Glutamatergic neuron (in vitro differentiated cells): ENCODE data around the gene FILIP1L. TPM values are rescaled to one million over a fixed set of nuclear protein-coding genes. Genes with fewer than 3 reads are reported as not detected.

Experiments used
- DNase-seq: peaks from one replicate; pipeline ENCODE4 v3.0.0; 2022
- H3K27ac Mint-ChIP-seq: one replicate; pipeline ENCODE4 v1.8.0; 2020; ENCODE audit warnings: mild to moderate bottlenecking, mixed read lengths, inconsistent platforms; ENCODE audit not compliant: unreplicated experiment
- H3K27me3 Mint-ChIP-seq: one replicate; pipeline ENCODE4 v1.8.0; 2020; ENCODE audit warnings: mild to moderate bottlenecking, moderate library complexity, mixed read lengths, inconsistent platforms; ENCODE audit not compliant: unreplicated experiment
- H3K36me3 Mint-ChIP-seq: one replicate; pipeline ENCODE4 v1.8.0; 2020; ENCODE audit warnings: mild to moderate bottlenecking, mixed read lengths, inconsistent platforms; ENCODE audit not compliant: unreplicated experiment
- H3K4me1 Mint-ChIP-seq: one replicate; pipeline ENCODE4 v1.8.0; 2020; ENCODE audit warnings: mild to moderate bottlenecking, low read depth, mixed read lengths, inconsistent platforms; ENCODE audit not compliant: unreplicated experiment
- H3K4me3 Mint-ChIP-seq: one replicate; pipeline ENCODE4 v1.8.0; 2020; ENCODE audit warnings: mild to moderate bottlenecking, mixed read lengths, inconsistent platforms; ENCODE audit not compliant: unreplicated experiment
- H3K9me3 Mint-ChIP-seq: one replicate; pipeline ENCODE4 v1.8.0; 2020; ENCODE audit warnings: mild to moderate bottlenecking, moderate library complexity, mixed read lengths, inconsistent platforms; ENCODE audit not compliant: unreplicated experiment
- CTCF ChIP-seq: fragments of 200-600 bp; sonication (generic); IDR thresholded peaks from one replicate; pipeline ENCODE4 v1.5.0; 2021; ENCODE audit not compliant: partially characterized antibody, unreplicated experiment
- total RNA-seq: library from RNA; stranded (reverse); fragmentation: NEBNext Ultra II Directional; extraction: Animal tissue kit (Norgen Biotek cat#: 25700); gene quantifications from one replicate; pipeline ENCODE4 v1.2.1, GENCODE V29; 2021; ENCODE audit not compliant: unreplicated experiment

The FILIP1L gene
- total RNA-seq, 1 donor from 2014 or later: 4.3 TPM

GRCh38 chr3:99848433-99848832, 265.9 kb downstream of the FILIP1L start:
- Mint-ChIP-seq H3K27ac (no peak overlapping the region), H3K4me1 (peaks cover 13% of the 10 kb centered on the region), H3K4me3 (no peak overlapping the region), H3K9me3 (no peaks in the 10 kb centered on the region), H3K27me3 (no peaks in the 10 kb centered on the region), H3K36me3 (no peaks in the 10 kb centered on the region)
- no peak for DNase-seq
- TF ChIP-seq CTCF: no peak

GRCh38 chr3:99846477-99847160, 267.7 kb downstream of the FILIP1L start:
- Mint-ChIP-seq H3K4me3 (peak overlapping the region; percentile 27), H3K36me3 (no peaks in the 10 kb centered on the region), H3K9me3 (no peaks in the 10 kb centered on the region), H3K4me1 (peaks cover 16% of the 10 kb centered on the region), H3K27me3 (no peaks in the 10 kb centered on the region), H3K27ac (peak overlapping the region; percentile 45)
- TF ChIP-seq CTCF: no peak
- no peak for DNase-seq

- H3K4me1 Mint-ChIP-seq: peaks cover 16% of the 10 kb centered on the region
- no peak overlapping the region for H3K27ac Mint-ChIP-seq
- H3K4me3 Mint-ChIP-seq: no peak overlapping the region
- TF ChIP-seq CTCF: no peak
- no peaks in the 10 kb centered on the region for H3K36me3 Mint-ChIP-seq
- no peak for DNase-seq
- H3K27me3 Mint-ChIP-seq: no peaks in the 10 kb centered on the region
- H3K9me3 Mint-ChIP-seq: no peaks in the 10 kb centered on the region
Measured at GRCh38 chr3:99845999-99846398, 268.3 kb downstream of the FILIP1L start.

- no peaks in the 10 kb centered on the region for H3K36me3 Mint-ChIP-seq
- H3K4me1 Mint-ChIP-seq: peaks cover 16% of the 10 kb centered on the region
- TF ChIP-seq CTCF: no peak
- H3K27ac Mint-ChIP-seq: no peak overlapping the region
- no peaks in the 10 kb centered on the region for H3K9me3 Mint-ChIP-seq
- no peak overlapping the region for H3K4me3 Mint-ChIP-seq
- no peak for DNase-seq
- H3K27me3 Mint-ChIP-seq: no peaks in the 10 kb centered on the region
Measured at GRCh38 chr3:99845331-99845730, 269.0 kb downstream of the FILIP1L start.

- Mint-ChIP-seq H3K9me3 (no peaks in the 10 kb centered on the region), H3K27ac (no peak overlapping the region), H3K4me3 (no peak overlapping the region), H3K4me1 (peaks cover 16% of the 10 kb centered on the region), H3K36me3 (no peaks in the 10 kb centered on the region), H3K27me3 (no peaks in the 10 kb centered on the region)
- TF ChIP-seq CTCF: peak; percentile 8
- no peak for DNase-seq
Measured at GRCh38 chr3:99843590-99844258, 270.6 kb downstream of the FILIP1L start.
